Trophoblast cell (in vitro differentiated cells and primary cell): ENCODE results near the gene ARHGAP25.

Source experiments
- DNase-seq, 2 donors: peaks; one replicate each; pipeline ENCODE4 v3.0.0-alpha.2; 2016
- H2AFZ ChIP-seq: 2 replicates; pipeline ENCODE4 v1.6.1; 2013; ENCODE audit warnings: low read length, moderate library complexity, mild to moderate bottlenecking; ENCODE audit not compliant: insufficient read depth, poor library complexity
- H2AK5ac ChIP-seq: 2 replicates; pipeline ENCODE4 v1.6.1; 2013; ENCODE audit warnings: mild to moderate bottlenecking, low read length
- H2BK120ac ChIP-seq: 2 replicates; pipeline ENCODE4 v1.6.1; 2013; ENCODE audit warnings: low read length, mild to moderate bottlenecking, moderate library complexity; ENCODE audit not compliant: insufficient read depth, poor library complexity
- H2BK12ac ChIP-seq: 2 replicates; pipeline ENCODE4 v1.6.1; 2013; ENCODE audit warnings: mild to moderate bottlenecking, low read length, moderate library complexity
- H2BK5ac ChIP-seq: 2 replicates; pipeline ENCODE4 v1.6.1; 2013; ENCODE audit warnings: low read length, low read depth, moderate library complexity, mild to moderate bottlenecking; ENCODE audit not compliant: poor library complexity
- H3K14ac ChIP-seq: 2 replicates; pipeline ENCODE4 v1.6.1; 2013; ENCODE audit warnings: mild to moderate bottlenecking, low read length
- H3K18ac ChIP-seq: 2 replicates; pipeline ENCODE4 v1.6.1; 2013; ENCODE audit warnings: mild to moderate bottlenecking, low read length
- H3K23ac ChIP-seq: 2 replicates; pipeline ENCODE4 v1.6.1; 2013; ENCODE audit warnings: low read length
- H3K27ac ChIP-seq: 2 replicates; pipeline ENCODE4 v1.5.1; 2013; ENCODE audit warnings: low read depth, mild to moderate bottlenecking, inconsistent platforms, low read length, moderate library complexity
- H3K27me3 ChIP-seq: 2 replicates; pipeline ENCODE4 v1.6.1; 2013; ENCODE audit warnings: inconsistent platforms, mild to moderate bottlenecking, low read length, moderate library complexity; ENCODE audit not compliant: insufficient read depth
- H3K36me3 ChIP-seq, 2 experiments: 1 replicate in 1 of 2; 2 replicates in 1 of 2; pipeline ENCODE4 v1.6.1; 2013; ENCODE audit warnings: low read length in 2 of 2, mild to moderate bottlenecking in 2 of 2, moderate library complexity in 1 of 2; ENCODE audit not compliant: insufficient read depth in 2 of 2, control insufficient read depth in 1 of 2
- H3K4ac ChIP-seq: 2 replicates; pipeline ENCODE4 v1.6.1; 2013; ENCODE audit warnings: low read depth, mild to moderate bottlenecking, low read length, moderate library complexity
- H3K4me1 ChIP-seq, 2 experiments: 1 replicate in 1 of 2; 2 replicates in 1 of 2; pipeline ENCODE4 v1.6.1; 2013; ENCODE audit warnings: low read length in 2 of 2, mild to moderate bottlenecking in 2 of 2, moderate library complexity in 1 of 2; ENCODE audit not compliant: insufficient read depth in 2 of 2, control insufficient read depth in 1 of 2
- H3K4me2 ChIP-seq: 2 replicates; pipeline ENCODE4 v1.6.1; 2013; ENCODE audit warnings: inconsistent platforms, mild to moderate bottlenecking, low read length, moderate library complexity
- H3K4me3 ChIP-seq: 2 replicates; pipeline ENCODE4 v1.5.1; 2013; ENCODE audit warnings: mild to moderate bottlenecking, low read depth, low read length, inconsistent platforms
- H3K79me1 ChIP-seq: one replicate; pipeline ENCODE4 v1.6.1; 2013; ENCODE audit warnings: low read length
- H3K79me2 ChIP-seq: 2 replicates; pipeline ENCODE4 v1.6.1; 2013; ENCODE audit warnings: low read length, mild to moderate bottlenecking; ENCODE audit not compliant: control insufficient read depth, insufficient read depth, poor library complexity
- H3K9ac ChIP-seq: 2 replicates; pipeline ENCODE4 v1.6.1; 2013; ENCODE audit warnings: mild to moderate bottlenecking, low read length
- H3K9me3 ChIP-seq: 2 replicates; pipeline ENCODE4 v1.6.1; 2013; ENCODE audit warnings: low read depth, mild to moderate bottlenecking, control low read depth, inconsistent platforms, low read length; ENCODE audit not compliant: insufficient read depth
- H4K12ac ChIP-seq: 2 replicates; pipeline ENCODE4 v1.6.1; 2013; ENCODE audit warnings: low read depth, mild to moderate bottlenecking, low read length, moderate library complexity
- H4K8ac ChIP-seq: 2 replicates; pipeline ENCODE4 v1.6.1; 2013; ENCODE audit warnings: low read depth, mild to moderate bottlenecking, low read length, moderate library complexity
- H4K91ac ChIP-seq: one replicate; pipeline ENCODE4 v1.6.1; 2013; ENCODE audit warnings: low read depth, mild to moderate bottlenecking, low read length, moderate library complexity
- WGBS: extraction: QIAGEN DNeasy Blood & Tissue Kit; methylation state at CpG from one replicate; pipeline ENCODE4 v1.1.7; 2013; ENCODE audit warnings: missing lambda C conversion rate; ENCODE audit not compliant: insufficient read length, insufficient coverage; ENCODE audit errors: extremely low coverage; 5-methylcytosine and 5-hydroxymethylcytosine counted together

ARHGAP25 gene

GRCh38 chr2:68764041-68764805 lies 29.6 kb downstream of the ARHGAP25 start:
- H2BK120ac ChIP-seq, result no peak overlapping the region
- H3K4me1 ChIP-seq, result peaks cover 7 to 10% of the 10 kb centered on the region in 2 experiments
- no peak overlapping the region for H4K91ac ChIP-seq
- no peaks in the 10 kb centered on the region for H3K79me2 ChIP-seq
- no peak overlapping the region for H3K9ac ChIP-seq
- no peak overlapping the region for H3K14ac ChIP-seq
- no peak overlapping the region for H3K4me2 ChIP-seq
- H3K4ac ChIP-seq, result no peak overlapping the region
- H2AK5ac ChIP-seq, result no peak overlapping the region
- no peak overlapping the region for H3K4me3 ChIP-seq
- H3K27ac ChIP-seq, result peak overlapping the region; percentile 24
- no peak for DNase-seq
- no peak overlapping the region for H3K23ac ChIP-seq
- no peaks in the 10 kb centered on the region for H3K36me3 ChIP-seq
- no peaks in the 10 kb centered on the region for H3K27me3 ChIP-seq
- no peak overlapping the region for H2BK12ac ChIP-seq
- H3K18ac ChIP-seq, result no peak overlapping the region
- no CpG with 5 or more reads among the region's 6 CpGs for WGBS
- no peak overlapping the region for H4K8ac ChIP-seq
- no peak overlapping the region for H2BK5ac ChIP-seq
- H3K9me3 ChIP-seq, result no peaks in the 10 kb centered on the region
- no peak overlapping the region for H2AFZ ChIP-seq
- H4K12ac ChIP-seq, result no peak overlapping the region
- no peaks in the 10 kb centered on the region for H3K79me1 ChIP-seq

DNA sequence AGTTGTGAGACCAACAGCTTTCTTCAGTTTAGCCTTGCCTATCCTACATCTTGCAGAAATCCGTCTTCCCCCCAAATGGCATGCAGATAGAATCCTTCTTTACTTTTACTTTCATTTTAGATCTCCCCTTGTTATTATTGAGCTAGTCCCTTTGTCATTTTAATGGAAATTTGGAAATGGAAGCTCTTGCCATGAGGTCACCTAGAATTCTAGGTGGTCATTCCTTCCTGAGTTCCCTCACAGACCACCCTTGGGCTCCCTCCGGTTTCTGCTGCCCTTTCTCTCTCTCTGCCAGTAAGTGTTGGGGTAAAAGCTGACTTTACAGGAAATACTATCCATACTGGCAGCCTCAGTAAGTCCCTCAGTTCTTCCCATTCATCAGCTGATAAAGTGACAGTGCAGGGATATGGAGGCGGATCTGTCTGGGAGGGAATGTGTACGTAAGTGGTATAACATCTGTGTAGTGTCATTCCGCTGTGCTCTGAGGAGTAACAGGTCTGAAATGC lies 30.2 kb downstream of the ARHGAP25 start:
- Histone ChIP-seq H2BK120ac (no peak overlapping the region), H3K18ac (no peak overlapping the region), H3K4me1 (peaks cover 9 to 15% of the 10 kb centered on the region in 2 experiments), H4K12ac (no peak overlapping the region), H2BK12ac (no peak overlapping the region), H3K36me3 (no peaks in the 10 kb centered on the region), H2AK5ac (no peak overlapping the region), H3K23ac (no peak overlapping the region), H3K4me3 (no peak overlapping the region), H3K79me2 (no peaks in the 10 kb centered on the region), H3K9me3 (no peaks in the 10 kb centered on the region), H4K8ac (no peak overlapping the region), H3K14ac (no peak overlapping the region), H3K27me3 (no peaks in the 10 kb centered on the region), H2AFZ (no peak overlapping the region), H3K79me1 (no peaks in the 10 kb centered on the region), H3K4me2 (no peak overlapping the region), H3K27ac (peak overlapping the region; percentile 24), H4K91ac (no peak overlapping the region), H3K4ac (no peak overlapping the region), H2BK5ac (peak overlapping the region; percentile 47), H3K9ac (no peak overlapping the region)
- peak in 1 of 2 donors; percentile 8 for DNase-seq
- no CpG with 5 or more reads among the region's 5 CpGs for WGBS

GRCh38 chr2:68765739-68766375 lies 31.2 kb downstream of the ARHGAP25 start:
- no peak overlapping the region for H2BK12ac ChIP-seq
- H4K91ac ChIP-seq, result no peak overlapping the region
- no peak for DNase-seq
- no CpG with 5 or more reads among the region's 4 CpGs for WGBS
- no peak overlapping the region for H3K14ac ChIP-seq
- no peak overlapping the region for H2AK5ac ChIP-seq
- no peak overlapping the region for H4K12ac ChIP-seq
- H3K27ac ChIP-seq, result no peak overlapping the region
- H4K8ac ChIP-seq, result no peak overlapping the region
- H3K36me3 ChIP-seq, result no peaks in the 10 kb centered on the region
- H3K9me3 ChIP-seq, result no peaks in the 10 kb centered on the region
- no peaks in the 10 kb centered on the region for H3K79me2 ChIP-seq
- H2BK120ac ChIP-seq, result no peak overlapping the region
- peaks cover 9 to 19% of the 10 kb centered on the region in 2 experiments for H3K4me1 ChIP-seq
- no peak overlapping the region for H3K4ac ChIP-seq
- H2BK5ac ChIP-seq, result no peak overlapping the region
- H3K27me3 ChIP-seq, result no peaks in the 10 kb centered on the region
- H3K4me3 ChIP-seq, result no peak overlapping the region
- H3K4me2 ChIP-seq, result no peak overlapping the region
- H3K79me1 ChIP-seq, result no peaks in the 10 kb centered on the region
- no peak overlapping the region for H2AFZ ChIP-seq
- H3K23ac ChIP-seq, result no peak overlapping the region
- no peak overlapping the region for H3K18ac ChIP-seq
- no peak overlapping the region for H3K9ac ChIP-seq

GRCh38 chr2:68766376-68766845 lies 31.8 kb downstream of the ARHGAP25 start:
- no peaks in the 10 kb centered on the region for H3K9me3 ChIP-seq
- no peaks in the 10 kb centered on the region for H3K36me3 ChIP-seq
- no peak overlapping the region for H3K4me3 ChIP-seq
- no peak overlapping the region for H2BK120ac ChIP-seq
- H3K27me3 ChIP-seq, result no peaks in the 10 kb centered on the region
- DNase-seq, result peak in 1 of 2 donors; percentile 43
- no peak overlapping the region for H4K12ac ChIP-seq
- H3K14ac ChIP-seq, result no peak overlapping the region
- no CpG with 5 or more reads among the region's 5 CpGs for WGBS
- H2AFZ ChIP-seq, result no peak overlapping the region
- no peak overlapping the region for H3K9ac ChIP-seq
- H4K8ac ChIP-seq, result no peak overlapping the region
- H2AK5ac ChIP-seq, result no peak overlapping the region
- H3K79me2 ChIP-seq, result no peaks in the 10 kb centered on the region
- H3K18ac ChIP-seq, result no peak overlapping the region
- H3K23ac ChIP-seq, result no peak overlapping the region
- no peak overlapping the region for H3K4ac ChIP-seq
- peaks cover 10 to 19% of the 10 kb centered on the region in 2 experiments for H3K4me1 ChIP-seq
- H3K27ac ChIP-seq, result no peak overlapping the region
- no peak overlapping the region for H3K4me2 ChIP-seq
- no peak overlapping the region for H2BK12ac ChIP-seq
- H4K91ac ChIP-seq, result no peak overlapping the region
- H2BK5ac ChIP-seq, result no peak overlapping the region
- H3K79me1 ChIP-seq, result no peaks in the 10 kb centered on the region
